Body of pancreas (tissue), 4 donors: ENCODE measurements around the gene HDAC8.
"Not testable (repeated sequence)": the region's sequence is repeated elsewhere in the genome, so short reads cannot be mapped to it uniquely, and the experiment has no call there.

Experiments
- POLR2A ChIP-seq, 3 donors: fragments of 450-650 bp; IDR thresholded peaks; one replicate each; pipeline ENCODE4 v1.6.1; 2016; ENCODE audit warnings: antibody characterized with exemption in 3 of 3, mild to moderate bottlenecking in 2 of 3
- TF ChIP-seq, protein P1 (sequence below), 7 experiments: fragments of 450-650 bp in 4 of 7; fragments of 200-600 bp in 3 of 7; sonication (generic) in 3 of 7; IDR thresholded peaks; one replicate each; pipeline ENCODE4 v1.5.1; 2016 to 2019; ENCODE audit warnings: antibody characterized with exemption in 7 of 7

DNA sequence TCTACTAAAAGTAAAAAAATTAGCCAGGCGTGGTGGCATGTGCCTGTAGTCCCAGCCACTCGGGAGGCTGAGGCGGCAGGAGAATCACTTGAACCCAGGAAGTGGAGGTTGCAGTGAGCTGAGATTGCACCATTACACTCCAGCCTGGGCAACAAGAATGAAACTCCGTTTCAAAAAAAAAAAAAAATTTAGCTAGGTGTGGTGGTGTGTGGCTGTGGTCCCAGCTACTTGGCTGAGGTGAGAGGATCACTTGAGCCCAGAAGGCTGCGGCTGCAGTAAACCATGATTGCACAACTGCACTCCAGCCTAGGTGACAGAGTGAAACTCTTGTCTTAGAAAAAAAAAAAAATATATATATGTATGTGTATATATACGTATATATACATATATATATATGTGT is 20.2 kb downstream of the HDAC8 start:
- not testable (repeated sequence) for TF ChIP-seq POLR2A (IDR thresholded peaks at IDR 0.05)
- TF ChIP-seq, protein P1, sequence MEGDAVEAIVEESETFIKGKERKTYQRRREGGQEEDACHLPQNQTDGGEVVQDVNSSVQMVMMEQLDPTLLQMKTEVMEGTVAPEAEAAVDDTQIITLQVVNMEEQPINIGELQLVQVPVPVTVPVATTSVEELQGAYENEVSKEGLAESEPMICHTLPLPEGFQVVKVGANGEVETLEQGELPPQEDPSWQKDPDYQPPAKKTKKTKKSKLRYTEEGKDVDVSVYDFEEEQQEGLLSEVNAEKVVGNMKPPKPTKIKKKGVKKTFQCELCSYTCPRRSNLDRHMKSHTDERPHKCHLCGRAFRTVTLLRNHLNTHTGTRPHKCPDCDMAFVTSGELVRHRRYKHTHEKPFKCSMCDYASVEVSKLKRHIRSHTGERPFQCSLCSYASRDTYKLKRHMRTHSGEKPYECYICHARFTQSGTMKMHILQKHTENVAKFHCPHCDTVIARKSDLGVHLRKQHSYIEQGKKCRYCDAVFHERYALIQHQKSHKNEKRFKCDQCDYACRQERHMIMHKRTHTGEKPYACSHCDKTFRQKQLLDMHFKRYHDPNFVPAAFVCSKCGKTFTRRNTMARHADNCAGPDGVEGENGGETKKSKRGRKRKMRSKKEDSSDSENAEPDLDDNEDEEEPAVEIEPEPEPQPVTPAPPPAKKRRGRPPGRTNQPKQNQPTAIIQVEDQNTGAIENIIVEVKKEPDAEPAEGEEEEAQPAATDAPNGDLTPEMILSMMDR (IDR thresholded peaks at IDR 0.05) = not testable (repeated sequence)
